SKM-1 treated with dmso at 0.1 percent for 144 hours (cell line): Measurements from ENCODE around the gene TGIF1.

Source experiments
- DNase-seq: peaks from one replicate; lab custom pipeline; 2025; ENCODE audit not compliant: unreplicated experiment; lab: John Stamatoyannopoulos, UW

The TGIF1 gene

GRCh38 chr18:3429121-3429520 lies 20.9 kb upstream of the TGIF1 start:
- no peak for DNase-seq

GRCh38 chr18:3434685-3435084 lies 15.3 kb upstream of the TGIF1 start:
- DNase-seq = no peak

GRCh38 chr18:3440341-3440740 lies 9.6 kb upstream of the TGIF1 start:
- DNase-seq = no peak

GRCh38 chr18:3441290-3441689 lies 8.7 kb upstream of the TGIF1 start:
- DNase-seq = no peak

GRCh38 chr18:3442919-3443318 lies 7.1 kb upstream of the TGIF1 start:
- no peak for DNase-seq

GRCh38 chr18:3444296-3444695 lies 5.7 kb upstream of the TGIF1 start:
- DNase-seq = no peak

- no peak for DNase-seq
Observed at GRCh38 chr18:3444954-3445353, 5.0 kb upstream of the TGIF1 start.

- DNase-seq = no peak
Observed at GRCh38 chr18:3447068-3447894, 2.7 kb upstream of the TGIF1 start.

GRCh38 chr18:3447895-3448837 lies 1.8 kb upstream of the TGIF1 start:
- peak; percentile 95 for DNase-seq

- DNase-seq = peak; percentile 94
Observed at GRCh38 chr18:3448838-3449511, 997 bp upstream of the TGIF1 start.

GRCh38 chr18:3449512-3450011 lies 410 bp upstream of the TGIF1 start:
- no peak for DNase-seq

- DNase-seq = no peak
Observed at GRCh38 chr18:3450799-3451182, 819 bp downstream of the TGIF1 start.

- peak; percentile 37 for DNase-seq
Observed at GRCh38 chr18:3451183-3451988, 1.4 kb downstream of the TGIF1 start.

- no peak for DNase-seq
Observed at GRCh38 chr18:3451989-3452749, 2.2 kb downstream of the TGIF1 start.

- DNase-seq = no peak
Observed at GRCh38 chr18:3452750-3453539, 3.0 kb downstream of the TGIF1 start.

GRCh38 chr18:3453540-3454364 lies 3.8 kb downstream of the TGIF1 start:
- DNase-seq = peak; percentile 35

GRCh38 chr18:3454365-3455089 lies 4.6 kb downstream of the TGIF1 start:
- DNase-seq = peak; percentile 39
